ENCODE data around the gene STAT3.

The STAT3 gene

DNA sequence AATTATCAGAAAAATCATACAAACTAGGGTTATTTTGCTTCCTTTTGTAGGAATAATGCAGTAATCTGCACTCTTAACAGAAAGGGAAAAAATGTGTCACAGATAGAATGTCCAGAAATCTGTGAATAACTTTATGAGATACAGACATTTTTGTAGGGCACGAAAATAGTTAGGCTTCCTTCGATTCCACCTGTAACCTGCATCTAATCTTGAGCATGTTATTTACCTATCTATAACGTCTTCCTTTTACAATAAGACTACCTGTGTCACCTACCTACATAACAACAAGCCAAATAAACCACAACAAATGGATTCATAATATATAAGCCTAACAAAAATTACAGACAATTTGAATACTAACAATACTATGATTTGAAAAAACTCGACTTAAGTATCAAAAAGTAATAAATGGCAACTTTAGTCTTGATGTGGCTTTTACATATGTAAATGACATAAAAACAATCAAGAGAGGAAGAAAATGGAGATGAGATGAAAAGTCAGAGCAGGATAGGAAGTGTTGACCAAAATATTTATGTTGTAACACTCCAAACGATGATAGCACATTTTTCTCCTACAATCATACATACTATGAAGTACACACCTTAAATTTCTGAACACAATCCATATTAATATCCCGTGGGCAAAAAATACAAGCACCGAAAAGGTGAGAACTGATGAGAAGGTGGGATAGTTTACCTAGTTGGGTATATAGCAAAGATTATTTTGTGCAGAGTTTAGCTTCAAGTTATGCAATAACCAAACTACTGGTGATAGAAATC lies 114.6 kb downstream of the STAT3 start:
- POLR2A ChIA-PET, result no interaction called here
- no peak for DNase-seq (ENCODE audit: low read depth, low spot score)
- TF ChIP-seq, protein P1, sequence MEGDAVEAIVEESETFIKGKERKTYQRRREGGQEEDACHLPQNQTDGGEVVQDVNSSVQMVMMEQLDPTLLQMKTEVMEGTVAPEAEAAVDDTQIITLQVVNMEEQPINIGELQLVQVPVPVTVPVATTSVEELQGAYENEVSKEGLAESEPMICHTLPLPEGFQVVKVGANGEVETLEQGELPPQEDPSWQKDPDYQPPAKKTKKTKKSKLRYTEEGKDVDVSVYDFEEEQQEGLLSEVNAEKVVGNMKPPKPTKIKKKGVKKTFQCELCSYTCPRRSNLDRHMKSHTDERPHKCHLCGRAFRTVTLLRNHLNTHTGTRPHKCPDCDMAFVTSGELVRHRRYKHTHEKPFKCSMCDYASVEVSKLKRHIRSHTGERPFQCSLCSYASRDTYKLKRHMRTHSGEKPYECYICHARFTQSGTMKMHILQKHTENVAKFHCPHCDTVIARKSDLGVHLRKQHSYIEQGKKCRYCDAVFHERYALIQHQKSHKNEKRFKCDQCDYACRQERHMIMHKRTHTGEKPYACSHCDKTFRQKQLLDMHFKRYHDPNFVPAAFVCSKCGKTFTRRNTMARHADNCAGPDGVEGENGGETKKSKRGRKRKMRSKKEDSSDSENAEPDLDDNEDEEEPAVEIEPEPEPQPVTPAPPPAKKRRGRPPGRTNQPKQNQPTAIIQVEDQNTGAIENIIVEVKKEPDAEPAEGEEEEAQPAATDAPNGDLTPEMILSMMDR (IDR thresholded peaks at IDR 0.05; ENCODE audit: insufficient read depth, low read length, missing control alignments), result no peak
- H3K4me3 ChIP-seq (ENCODE audit: low read depth, low read length), result no peak overlapping the region
- CTCF ChIA-PET, result interaction anchor here (0.7 to 1.2 kb wide), 2 partner anchors 39 to 51 kb away, joined by 3 to 4 read pairs; no protein-coding TSS in a partner anchor

DNA sequence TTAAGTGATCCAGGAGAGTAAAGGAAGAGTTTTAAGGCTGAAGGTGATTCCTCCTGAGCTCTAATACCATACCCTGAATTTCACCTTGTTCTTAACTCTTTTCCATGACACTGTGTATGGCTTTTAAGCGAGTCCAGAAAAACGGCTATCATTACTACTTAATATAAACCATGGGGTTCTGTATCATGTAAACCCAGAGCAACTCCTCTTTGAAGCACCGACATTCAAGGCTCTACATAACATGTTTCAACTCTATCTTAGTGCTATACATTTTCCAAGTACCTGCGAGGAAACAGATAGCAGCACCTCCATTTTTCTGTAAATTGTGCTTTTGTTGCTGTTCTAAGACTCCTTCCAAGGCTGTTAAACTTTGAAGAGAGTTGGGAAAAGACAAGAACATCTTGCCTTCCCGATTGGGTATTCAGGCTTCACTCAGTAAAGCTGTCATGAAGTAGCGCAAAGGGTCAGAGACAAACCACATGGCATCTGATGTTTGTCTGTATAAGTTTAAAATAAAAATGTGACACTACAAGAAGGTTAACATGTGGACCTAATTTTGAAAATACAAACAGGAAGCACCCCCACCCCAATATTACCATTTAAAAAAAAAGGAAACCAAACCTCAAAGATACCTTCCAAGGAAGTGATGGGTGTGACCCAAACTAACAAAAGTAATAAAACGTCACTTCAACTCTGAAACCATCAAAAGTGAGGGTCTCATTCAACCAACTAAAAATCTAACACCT lies 115.9 kb downstream of the STAT3 start:
- H3K4me3 ChIP-seq (ENCODE audit: low read depth, low read length), result no peak overlapping the region
- TF ChIP-seq, protein P1 (IDR thresholded peaks at IDR 0.05; ENCODE audit: insufficient read depth, low read length, missing control alignments), result no peak
- ChIA-PET CTCF (no interaction called here), POLR2A (no interaction called here)
- no peak for DNase-seq (ENCODE audit: low read depth, low spot score)

DNA sequence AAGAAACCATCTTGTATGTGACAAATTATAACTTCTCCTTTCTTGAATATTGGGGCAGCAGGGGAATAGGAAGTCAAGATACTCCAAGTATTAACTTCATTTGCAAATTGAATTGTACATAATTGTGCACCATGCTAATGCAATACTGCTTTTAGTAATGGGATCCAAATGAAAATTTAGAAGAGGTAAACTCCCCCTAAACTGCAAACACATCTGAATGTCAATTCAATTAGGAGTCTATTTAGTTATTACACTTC lies 116.5 kb downstream of the STAT3 start:
- TF ChIP-seq, protein P1 (IDR thresholded peaks at IDR 0.05; ENCODE audit: insufficient read depth, low read length, missing control alignments), result no peak
- POLR2A ChIA-PET, result no interaction called here
- DNase-seq (ENCODE audit: low read depth, low spot score), result no peak
- CTCF ChIA-PET, result no interaction called here
- H3K4me3 ChIP-seq (ENCODE audit: low read depth, low read length), result no peak overlapping the region

DNA sequence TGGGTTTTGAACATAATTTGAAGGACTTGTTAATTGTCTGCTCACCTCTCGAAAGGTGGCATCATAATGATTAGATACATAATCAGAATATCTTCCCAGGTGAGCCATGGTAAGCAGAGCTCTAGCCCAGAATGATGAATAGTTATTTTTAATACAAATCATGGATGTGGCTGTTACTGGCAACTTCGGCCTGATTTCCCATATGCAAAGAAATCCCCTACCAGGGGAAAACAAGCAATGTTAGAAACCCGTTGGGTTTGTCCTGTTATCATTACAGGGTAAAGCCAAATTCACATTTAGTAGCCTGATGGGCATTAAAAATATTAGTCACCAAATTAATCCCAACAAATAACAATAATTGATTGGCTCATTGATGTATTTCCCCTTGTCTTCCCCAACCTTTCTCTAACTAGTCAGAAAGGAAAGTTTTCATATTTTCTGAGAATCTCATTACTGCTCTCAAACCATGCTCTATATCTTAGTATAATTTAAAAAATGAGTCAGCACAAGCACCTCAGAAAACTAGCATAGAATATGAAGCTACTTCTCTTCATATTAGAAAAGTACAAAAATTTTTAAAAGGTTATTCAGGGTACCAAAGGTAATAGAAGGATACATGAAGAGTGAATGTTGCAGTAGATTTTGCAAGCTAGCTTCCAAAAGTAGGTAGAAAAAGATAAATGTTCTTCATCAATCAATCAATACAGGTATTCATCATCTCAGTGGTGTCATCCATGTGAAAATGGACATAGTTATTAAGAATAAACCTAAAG lies 117.0 kb downstream of the STAT3 start:
- ChIA-PET CTCF (interaction anchor here (1.2 to 1.3 kb wide), 2 partner anchors 20 to 49 kb away, joined by 3 to 4 read pairs; no protein-coding TSS in a partner anchor), POLR2A (no interaction called here)
- TF ChIP-seq, protein P1 (IDR thresholded peaks at IDR 0.05; ENCODE audit: insufficient read depth, low read length, missing control alignments), result no peak
- DNase-seq (ENCODE audit: low read depth, low spot score), result no peak
- H3K4me3 ChIP-seq (ENCODE audit: low read depth, low read length), result no peak overlapping the region

DNA sequence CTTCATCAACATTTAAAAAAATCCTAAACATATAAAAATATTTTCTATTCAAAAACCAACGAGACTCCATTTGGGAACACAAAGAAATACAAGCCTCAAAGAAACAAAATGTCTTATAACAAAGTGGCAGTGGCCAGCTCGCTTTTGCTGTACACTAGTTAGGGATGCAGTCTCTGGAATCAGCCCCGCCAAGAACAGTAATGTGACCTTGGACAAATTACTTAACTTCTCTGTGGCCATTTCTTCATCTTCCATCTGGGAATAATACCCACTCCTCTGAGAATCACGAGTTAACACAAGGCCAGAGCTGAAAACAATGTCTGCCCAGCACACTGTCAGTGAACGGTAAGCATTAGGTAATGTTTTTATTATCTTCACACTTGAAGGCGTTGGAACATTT lies 117.6 kb downstream of the STAT3 start:
- ChIA-PET POLR2A (interaction anchor here (0.6 kb wide), 1 partner anchor 38 kb away, joined by 5 read pairs; no protein-coding TSS in a partner anchor), CTCF (interaction anchor here (1.0 to 1.3 kb wide), 3 partner anchors 20 to 247 kb away, joined by 3 to 4 read pairs (median 3); no protein-coding TSS in a partner anchor)
- DNase-seq (ENCODE audit: low read depth, low spot score), result no peak
- TF ChIP-seq, protein P1 (IDR thresholded peaks at IDR 0.05; ENCODE audit: insufficient read depth, low read length, missing control alignments), result no peak
- no peak overlapping the region for H3K4me3 ChIP-seq (ENCODE audit: low read depth, low read length)
